Activated CD8-positive, alpha-beta memory T cell treated with anti-CD3 and anti-CD28 coated beads, Interleukin-2, amount 50 U/mL, for 24 hours (primary cell): ENCODE results near the gene C10orf67.
"Not testable (repeated sequence)": the region's sequence is repeated elsewhere in the genome, so short reads cannot be mapped to it uniquely, and the experiment has no call there.

Experiments used
- DNase-seq: peaks from one replicate; pipeline ENCODE4 v3.0.0-alpha.2; 2020; ENCODE audit errors: extremely low read depth

The C10orf67 gene

DNA sequence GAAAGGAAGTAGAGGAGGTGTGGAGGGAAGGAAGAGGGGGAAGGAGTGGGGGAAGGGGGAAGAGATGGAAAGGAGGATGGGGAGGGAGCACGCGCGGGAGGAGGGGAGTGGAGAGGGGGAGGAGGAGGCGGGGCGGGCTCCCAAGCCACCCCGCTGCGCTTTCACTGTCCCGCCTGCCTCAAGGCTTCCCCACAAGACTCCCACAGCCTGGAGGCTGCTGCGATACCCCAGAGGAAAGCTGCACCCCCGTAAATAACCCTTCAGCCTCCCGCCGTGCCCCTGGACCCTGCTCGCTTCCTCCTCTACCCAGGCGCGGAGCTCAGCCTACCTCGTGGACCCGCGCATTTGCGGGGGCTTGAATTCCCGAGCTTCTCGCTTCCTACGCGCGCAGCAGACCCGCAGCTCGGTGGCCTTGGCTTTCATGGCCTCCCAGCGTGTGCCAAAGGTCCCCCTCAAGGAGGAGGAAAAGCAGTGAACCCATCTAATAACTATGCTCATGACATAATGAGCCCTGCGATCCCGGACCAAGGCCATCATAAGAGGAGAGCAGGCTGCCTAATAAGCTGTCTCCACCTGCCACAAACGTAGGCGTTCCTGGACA lies at the start of gene C10orf67:
Gene C10orf67 (minus strand): TSS at position 557 of the 601 bp plus-strand sequence. CDS start 23 bp downstream, at position 534.
- DNase-seq, result no peak

GRCh38 chr10:23391821-23392220 lies 47.2 kb upstream of the C10orf67 start:
- DNase-seq, result no peak

DNA sequence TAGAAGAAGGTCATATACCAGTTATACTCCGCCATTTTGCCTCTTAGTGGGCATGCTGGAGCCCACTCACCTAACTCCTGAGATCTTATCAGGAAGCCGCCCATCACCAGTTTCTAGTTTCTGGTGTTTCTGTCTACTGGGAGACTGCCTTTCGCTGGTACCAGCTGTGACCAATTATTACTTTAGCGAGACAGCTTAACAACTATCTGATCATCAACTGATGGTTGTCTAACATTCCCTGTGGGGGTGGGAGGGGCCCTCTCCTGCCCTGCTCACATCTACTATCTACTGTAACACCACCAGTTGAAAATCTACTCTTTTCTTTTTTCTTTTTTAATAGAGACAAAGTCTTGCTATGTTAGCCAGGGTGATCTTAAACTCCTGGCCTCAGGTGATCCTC lies 46.2 kb upstream of the C10orf67 start:
- DNase-seq, result no peak

- not testable (repeated sequence) for DNase-seq
These were observed 45.8 kb upstream of the C10orf67 start for GRCh38 chr10:23390408-23390807.

DNA sequence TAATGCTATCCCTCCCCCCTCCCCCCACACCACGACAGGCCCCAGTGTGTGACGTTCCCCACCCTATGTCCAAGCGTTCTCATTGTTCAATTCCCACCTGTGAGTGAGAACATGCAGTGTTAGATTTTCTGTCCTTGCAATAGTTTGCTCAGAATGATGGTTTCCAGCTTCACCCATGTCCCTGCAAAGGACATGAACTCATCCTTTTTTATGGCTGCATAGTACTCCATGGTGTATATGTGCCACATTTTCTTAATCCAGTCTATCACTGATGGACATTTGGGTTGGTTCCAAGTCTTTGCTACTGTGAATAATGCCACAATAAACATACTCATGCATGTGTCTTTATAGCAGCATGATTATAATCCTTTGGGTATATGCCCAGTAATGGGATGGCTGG lies 42.9 kb upstream of the C10orf67 start:
- not testable (repeated sequence) for DNase-seq

- no peak for DNase-seq
These were observed 41.5 kb upstream of the C10orf67 start for GRCh38 chr10:23386052-23386451.

- no peak for DNase-seq
These were observed 39.8 kb upstream of the C10orf67 start for GRCh38 chr10:23384364-23384763.

- DNase-seq, result no peak
These were observed 39.0 kb upstream of the C10orf67 start for GRCh38 chr10:23383637-23384036.

GRCh38 chr10:23381298-23382040 lies 36.9 kb upstream of the C10orf67 start:
- no peak for DNase-seq

DNA sequence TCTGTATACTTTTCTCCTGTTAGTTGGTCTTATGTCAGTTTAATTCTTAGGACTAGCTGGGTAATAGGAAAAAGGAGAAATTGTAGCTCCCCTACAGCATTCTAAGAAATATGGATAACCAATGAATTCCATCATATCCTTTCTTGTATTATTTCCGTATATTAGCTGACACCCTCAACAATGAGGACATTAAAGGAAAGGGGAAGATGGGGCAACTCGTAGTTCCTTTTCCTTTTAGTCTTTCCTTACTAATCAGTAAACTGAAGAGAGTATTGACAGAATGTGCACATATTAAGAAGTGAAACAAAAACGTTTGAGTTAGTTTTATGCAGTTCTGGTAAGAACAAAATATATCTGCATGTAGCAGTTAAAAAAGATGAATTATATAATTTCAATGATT lies 35.1 kb upstream of the C10orf67 start:
- no peak for DNase-seq

- no peak for DNase-seq
These were observed 31.6 kb upstream of the C10orf67 start for GRCh38 chr10:23376229-23376655.

DNA sequence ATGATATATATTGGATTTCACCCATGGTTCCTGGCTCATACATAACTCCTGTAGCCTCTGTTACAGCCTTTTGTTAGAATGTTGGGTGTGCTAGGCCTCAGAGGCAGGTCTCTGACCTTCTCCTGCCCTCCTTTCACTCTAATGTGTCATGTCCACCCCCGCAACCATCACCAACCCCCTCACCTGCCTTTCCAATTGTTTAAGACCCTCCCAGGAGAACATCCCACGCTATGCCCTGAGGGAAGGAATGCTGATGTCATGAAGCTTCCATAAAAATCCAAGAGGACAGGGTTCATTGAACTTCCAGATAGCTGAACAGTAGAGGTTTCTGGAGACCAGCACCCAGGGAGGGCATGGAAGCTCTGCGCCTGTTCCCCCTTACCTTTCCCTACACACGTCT lies 30.8 kb upstream of the C10orf67 start:
- no peak for DNase-seq

DNA sequence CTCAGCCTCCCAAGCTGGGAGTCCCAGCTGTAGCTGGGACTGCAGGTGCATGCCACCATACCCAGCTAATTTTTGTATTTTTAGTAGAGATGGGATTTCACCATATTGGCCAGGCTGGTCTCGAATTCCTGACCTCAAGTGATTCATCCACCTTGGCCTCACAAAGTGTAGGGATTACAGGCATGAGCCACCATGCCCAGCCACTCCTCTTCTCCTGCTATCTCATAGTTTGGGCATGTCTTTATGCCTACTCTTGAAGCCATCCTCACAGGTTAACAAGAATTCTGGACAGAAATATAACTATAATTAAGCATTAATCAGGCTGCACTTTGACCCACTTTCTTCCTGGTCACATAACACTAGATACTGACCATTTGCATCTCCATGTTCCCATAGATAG lies 28.6 kb upstream of the C10orf67 start:
- no peak for DNase-seq

- DNase-seq, result no peak
These were observed 26.5 kb upstream of the C10orf67 start for GRCh38 chr10:23371073-23371472.

DNA sequence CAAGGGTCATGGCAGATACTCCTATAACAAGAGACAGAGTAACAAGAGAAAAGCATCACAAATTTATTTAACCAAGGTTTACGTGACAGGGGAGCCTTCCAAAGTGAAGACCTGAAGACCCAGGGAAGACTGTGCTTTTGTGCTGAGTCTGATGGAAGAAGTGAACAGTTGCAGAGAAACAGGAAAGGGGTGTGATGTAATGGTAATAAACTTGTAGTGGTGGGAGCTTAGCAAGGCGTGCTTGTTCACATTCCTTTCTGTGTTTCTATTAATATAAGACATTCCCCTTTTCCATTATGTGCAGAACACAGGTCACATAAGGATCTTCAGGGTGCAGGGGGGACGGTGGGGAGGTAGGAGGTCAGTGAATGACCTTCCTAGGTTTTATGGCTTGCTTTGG lies 25.5 kb upstream of the C10orf67 start:
- DNase-seq, result no peak

GRCh38 chr10:23368816-23369640 lies 24.4 kb upstream of the C10orf67 start:
- no peak for DNase-seq

DNA sequence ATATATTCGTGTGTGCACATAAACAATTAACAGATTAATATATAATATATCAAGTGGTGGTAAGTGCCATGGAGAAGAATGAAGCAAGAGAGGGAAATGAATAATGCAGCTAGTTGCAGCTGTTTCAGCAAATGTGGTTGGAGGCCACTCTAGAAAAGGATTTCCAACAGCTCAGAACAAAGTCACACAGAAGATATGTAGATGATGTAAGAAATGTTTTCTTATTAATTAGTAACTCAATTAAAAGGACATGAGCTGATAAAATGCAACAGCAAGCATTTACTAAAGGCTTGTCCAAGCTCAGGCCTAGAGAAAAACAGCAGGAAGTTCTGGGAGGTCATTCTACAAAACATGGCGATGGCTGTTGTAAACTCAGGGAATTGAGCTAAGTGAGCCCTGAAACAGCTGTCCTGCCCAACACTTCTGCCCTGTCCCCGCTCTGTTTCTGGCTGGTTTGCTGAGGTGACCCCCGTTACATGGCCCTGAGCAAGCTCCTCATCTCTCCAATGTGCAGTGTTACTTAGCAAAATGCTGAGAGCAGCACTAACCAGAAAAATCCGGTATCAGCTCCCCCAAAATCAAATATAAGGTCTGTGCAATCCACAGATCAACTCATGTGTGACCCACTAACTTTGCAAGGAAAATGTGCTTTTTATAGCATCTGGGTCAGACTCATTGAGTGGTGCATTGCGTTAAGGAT lies 23.4 kb upstream of the C10orf67 start:
- no peak for DNase-seq

DNA sequence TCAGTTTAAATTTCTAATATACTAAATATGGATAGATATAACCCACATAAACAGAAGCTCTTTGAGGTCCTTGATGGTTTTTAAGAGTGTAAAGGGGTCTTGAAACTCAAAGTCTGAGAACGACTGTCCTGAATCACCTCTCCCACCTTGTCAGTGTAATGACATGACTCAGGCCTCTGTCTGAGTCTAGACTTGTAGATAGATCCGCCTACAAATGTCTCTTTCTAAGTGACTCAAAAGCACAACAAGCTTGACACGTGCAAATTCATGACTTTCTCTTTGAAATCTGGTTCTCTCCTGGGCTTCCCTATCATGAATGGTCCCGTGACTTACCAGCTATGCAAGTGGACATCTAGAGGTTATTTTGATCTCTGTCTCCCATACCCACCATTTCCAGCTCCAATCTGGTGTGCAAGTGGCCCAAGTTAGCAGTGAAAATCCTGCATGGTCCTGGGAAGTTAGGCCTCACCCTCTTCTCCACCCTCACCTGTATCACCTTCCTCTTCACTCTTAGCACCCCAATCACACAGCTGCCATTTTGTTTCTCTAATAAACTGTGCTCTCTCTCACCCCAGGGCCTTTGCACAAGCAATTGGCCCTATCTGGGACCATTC lies 20.9 kb upstream of the C10orf67 start:
- not testable (repeated sequence) for DNase-seq

- no peak for DNase-seq
These were observed 19.8 kb upstream of the C10orf67 start for GRCh38 chr10:23364378-23364777.

DNA sequence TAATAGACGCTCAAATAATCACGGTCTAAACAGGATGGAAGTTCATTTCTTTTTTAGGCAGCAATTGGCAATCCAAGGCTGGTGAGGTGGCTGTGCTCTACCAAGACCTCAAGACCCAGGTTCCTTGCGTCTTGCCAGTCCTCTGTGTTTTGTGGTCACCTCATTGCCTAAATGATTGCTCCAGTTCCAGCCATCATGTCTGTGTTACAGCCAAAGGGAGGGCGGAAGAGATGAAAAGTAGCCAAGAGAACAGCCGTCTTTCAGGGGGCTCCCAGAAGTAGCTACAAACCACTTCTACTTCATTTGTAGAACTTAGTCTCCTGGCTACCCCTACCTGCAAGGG lies 19.2 kb upstream of the C10orf67 start:
- no peak for DNase-seq

DNA sequence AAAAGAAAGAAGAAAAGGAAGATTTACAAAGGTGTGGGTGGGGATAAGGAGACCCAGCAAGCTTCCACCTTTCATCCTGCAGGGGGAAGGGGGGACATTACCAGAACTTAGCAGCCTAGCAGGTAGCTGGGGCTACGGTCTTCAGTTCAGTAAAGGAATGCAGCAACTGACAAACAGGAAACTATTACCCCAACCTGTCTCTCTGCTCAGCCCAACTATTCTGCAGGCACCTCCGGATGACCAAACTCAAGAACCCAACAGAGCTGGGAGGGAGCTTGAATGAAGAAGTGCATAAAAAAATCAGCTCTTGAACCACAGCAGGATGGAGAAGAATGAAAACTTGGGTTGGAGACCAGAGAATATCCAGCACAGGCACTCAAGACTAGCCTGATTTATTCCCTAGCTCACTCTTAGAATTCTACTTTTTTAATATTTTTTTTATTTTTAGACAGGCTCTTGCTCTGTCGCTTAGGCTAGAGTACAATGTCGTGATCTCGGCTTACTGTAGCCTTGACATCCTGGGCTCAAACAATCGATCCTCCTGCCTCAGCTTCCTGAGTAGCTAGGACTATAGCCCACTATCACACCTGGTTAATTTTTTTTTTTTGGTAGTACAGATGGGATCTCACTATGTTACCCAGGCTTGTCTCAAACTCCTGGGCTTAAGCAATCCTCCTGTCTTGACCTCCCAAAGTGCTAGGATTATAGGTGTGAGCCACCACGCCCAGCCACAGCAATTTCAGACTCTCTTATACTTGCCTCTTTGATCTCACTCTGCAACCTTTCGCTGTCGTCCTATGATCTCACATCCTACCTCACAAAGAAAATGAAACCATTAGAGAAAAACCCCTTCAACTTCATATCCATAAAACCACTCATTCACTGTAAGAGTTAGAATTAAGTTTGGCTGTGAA lies 18.5 kb upstream of the C10orf67 start:
- no peak for DNase-seq
